Measurements from ENCODE around the gene GTF3A.

The GTF3A gene

DNA sequence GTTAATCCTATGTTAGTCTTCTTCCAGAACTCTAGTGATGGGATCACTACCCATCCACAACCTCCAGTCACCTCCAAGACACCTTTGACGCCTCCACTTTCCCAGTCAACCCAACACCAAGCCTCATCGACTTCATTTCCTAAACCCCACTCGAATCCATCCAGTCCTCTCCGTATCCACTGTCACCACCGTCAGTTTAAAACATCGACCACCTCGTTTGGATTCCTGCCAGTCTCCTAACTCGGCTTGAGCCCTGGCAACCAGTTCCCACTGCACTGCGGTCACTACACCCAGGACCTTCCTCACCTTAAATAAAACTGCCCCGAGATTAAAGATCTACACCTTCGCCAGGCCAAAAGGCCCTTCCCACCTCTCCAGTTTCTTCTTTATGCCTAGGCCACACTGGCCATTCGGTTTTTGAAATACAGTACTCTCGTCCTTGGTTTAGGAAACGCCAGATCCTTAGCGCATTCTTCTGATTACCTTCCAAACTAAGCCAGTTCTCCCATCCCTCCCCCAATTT lies 24.7 kb downstream of the GTF3A start:
- DNase-seq (ENCODE audit: low read depth) = no peak

DNA sequence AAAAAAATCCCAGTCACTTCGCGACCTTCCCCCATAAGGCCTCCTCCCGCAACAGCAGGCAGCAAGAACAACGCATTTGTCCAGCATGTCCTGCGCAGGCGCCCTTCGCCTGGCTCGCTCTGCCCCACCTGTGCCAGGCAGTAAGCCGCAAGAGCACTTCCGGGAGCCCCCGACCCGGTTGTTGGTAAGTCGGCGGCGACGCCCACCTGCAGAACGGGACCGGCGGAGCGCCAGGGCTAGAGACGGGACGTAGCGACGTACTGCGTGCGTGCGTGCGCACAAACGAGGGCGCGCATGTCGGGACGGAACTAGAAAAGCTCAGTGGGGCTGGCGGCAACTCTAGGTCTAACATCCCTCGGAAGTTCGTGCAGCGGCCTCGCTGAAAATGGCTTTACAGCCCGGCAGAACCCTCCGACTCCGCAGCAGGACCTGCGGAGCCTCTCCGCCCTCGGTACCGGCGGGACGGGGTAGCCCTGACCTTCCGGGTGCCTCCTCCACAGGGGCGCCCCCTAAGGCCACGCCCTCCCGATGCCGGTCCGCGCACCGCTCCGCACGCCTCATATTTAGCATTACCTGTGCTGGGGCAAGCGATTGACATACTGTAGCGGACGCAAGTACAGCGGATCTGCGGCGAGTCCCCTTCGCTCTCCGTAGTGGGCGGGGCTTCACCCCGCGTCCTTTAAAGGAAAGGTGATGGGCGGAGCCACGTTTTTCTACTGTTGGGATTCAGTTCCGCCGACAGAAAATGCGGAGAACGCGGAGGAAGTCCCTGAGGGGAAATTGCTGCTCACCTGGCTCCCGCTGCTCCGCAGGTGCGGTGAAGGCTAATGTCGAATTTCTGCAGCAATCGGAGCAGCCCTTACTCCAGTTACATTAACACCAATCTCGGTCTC lies 25.8 kb downstream of the GTF3A start, which contains the start of gene MTIF3:
Gene MTIF3, minus strand, starts transcription at position 629 of the 893 bp plus-strand sequence. CDS start 10,116 bp downstream, outside the sequence.
- DNase-seq (ENCODE audit: low read depth) = peak; percentile 42

DNA sequence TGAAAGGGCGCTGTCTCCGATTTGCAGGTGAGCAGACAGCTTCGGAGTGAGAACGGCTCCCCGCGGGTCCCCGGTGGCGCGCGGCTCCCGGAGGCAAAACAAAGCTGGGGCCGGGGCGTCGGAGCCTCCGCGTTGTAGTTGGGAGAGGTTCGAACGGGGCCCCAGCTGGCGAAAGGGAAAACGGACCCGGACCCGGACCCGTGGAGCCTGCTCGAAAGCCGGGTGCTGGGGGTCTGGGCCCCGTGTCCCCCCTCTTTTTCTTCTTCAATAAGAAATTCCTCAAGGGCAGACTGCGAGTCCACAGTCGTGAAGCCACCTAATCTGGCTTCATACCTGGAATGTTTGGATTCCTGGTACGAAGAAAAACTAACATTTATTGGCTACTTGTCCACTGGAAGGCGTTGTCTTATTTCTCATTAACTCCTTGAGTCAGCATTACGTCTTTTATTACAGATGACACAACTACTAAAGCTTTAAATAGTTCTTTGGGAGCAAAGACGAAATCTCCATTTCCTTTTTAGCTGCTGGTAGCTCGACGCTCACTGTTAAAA lies 26.6 kb downstream of the GTF3A start:
- no peak for DNase-seq (ENCODE audit: low read depth)

DNA sequence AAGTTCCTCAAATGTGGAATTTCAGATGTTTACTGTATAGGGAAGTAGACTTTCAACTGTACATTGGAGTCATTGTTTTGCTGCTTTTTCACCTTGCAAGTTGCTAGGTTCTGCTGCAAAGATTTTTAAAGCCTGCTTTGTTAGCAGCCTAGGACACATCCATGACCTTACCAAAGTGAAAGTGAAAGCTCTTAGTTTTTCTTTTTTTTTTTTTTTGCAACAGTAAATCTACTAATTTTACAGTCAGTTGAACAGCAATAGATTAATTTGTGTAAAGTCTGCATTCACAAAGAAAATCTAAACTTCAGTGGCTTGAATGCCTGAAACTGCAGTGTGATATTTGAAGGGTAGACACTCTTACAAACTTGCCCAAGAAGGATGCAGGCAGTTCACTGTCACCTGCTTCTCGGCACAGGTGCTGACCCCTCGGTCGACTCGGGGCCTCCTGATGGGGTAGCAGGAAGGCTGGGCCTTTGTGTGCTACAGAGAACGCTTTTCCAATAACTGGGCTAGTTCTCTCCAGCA lies 31.0 kb downstream of the GTF3A start:
- no peak for DNase-seq (ENCODE audit: low read depth)

DNA sequence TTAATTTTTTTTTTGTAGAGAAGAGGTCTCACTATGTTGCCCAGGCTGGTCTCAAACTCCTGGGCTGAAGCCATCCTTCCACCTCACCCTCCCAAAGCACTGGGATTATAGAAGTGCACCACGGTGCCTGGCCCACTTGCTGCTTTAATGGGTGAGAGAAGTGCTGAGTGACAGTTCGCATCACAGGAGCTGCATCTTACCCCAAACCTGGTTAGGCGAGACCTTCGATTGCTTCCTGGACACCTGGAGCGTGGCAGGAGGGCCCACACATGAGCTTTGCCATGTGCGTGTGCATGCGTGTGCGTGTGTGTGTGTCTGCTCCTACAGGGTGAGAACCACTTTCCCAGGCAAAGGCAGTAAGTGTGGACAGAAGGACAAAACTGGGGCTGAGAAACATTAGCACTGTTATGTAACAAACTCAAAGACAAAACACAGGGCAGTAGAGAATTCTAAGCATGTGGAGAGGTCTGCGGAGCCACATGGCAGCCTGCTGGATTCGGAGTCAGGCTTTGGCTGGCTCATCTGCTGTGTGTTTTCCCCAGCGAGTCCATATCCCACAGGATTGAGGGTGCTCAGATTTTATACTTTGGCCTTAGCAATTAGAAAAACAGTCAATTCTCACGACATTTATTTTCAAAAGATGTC lies 37.6 kb downstream of the GTF3A start:
- no peak for DNase-seq (ENCODE audit: low read depth)

DNA sequence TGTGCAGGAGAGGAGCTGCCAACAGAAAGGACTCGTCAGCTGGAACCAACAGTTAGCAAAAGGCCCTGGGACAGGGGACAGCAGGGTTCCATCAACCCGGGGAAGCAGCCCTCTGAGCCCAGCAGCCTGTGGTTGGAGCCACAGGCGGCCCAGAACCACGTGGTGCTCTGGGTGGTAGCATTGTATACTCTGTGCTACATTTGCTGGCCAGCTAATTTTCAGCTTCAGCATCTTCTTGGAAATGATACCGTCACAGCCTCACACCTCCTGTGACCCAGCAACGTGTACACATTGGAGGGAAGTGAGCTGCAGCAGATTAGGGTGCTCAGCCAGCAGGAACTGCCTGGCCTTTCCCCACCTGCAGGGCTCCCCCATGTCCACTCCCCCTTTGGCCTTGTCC lies 39.1 kb downstream of the GTF3A start:
- no peak for DNase-seq (ENCODE audit: low read depth)

DNA sequence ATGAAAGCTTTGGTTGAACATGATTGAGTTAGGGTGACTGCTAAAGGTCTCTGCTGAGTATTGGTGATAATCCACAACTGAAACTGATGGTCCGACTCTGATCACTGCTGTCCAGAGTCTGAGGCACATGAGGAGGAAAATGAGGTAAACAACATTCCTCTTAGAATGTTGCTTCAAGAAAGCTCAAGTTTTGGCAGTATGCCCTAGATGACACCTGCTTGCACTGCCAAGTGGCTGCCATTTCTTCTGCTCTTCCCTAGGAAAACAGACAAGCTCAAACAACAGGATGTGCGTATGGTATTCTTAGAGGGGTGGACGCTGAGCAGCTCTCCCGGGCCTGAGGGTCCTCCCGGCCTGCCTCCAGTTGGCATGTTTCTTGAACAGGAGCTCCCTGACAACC lies 41.2 kb downstream of the GTF3A start:
- no peak for DNase-seq (ENCODE audit: low read depth)

DNA sequence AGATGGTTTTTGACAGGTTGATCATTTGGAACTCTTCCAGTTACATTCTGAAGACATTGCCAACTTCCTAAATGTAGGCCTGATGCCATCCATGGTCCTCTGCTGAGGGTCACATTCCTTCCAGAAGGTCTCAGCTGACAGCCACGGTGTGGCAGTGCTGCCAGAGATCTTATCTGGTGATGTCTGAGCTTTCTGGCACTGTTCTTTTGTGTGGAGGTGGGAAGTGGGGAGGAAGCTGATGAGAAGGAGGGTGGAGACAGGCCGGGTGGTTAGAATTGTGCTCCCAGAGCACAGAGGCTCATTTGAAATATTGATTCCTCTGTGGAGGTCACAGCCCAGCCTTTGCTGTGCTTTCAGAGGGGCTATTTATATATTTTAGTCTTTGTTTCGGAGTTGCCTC lies 42.1 kb downstream of the GTF3A start:
- DNase-seq (ENCODE audit: low read depth) = no peak

DNA sequence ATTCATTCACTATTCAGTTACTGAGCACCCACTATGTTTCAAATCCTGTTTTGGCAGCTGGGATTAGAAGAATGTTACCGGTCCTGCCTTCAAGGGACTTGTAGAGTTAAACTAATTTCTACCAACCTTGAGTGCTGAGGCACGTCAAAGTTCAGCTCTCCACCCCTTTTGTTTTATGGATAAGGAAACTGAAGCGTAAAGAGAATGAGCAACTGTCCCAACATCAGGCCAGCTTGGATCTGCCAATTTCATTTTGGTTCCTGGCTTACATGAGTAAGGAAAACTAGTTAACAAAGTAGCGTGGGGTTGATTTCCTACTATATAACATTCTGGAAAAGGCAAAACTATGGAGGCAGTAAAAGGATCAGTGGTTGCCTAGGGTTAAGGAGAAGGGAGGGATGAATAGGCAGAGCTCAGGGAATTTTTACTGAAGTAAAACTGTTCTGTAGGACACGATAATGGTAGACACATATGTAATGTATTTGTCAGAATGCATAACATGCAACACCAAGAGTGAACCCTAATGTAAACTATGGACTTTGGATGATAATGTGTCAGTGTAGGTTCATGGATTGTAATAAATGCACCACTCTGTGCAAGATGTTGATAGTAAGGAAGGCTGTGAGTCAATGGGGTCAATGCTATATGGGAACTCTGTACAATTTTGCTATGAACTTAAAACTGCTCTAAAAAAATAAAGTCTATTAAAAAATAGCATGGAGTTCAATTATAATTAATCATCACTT lies 45.8 kb downstream of the GTF3A start:
- no peak for DNase-seq (ENCODE audit: low read depth)

DNA sequence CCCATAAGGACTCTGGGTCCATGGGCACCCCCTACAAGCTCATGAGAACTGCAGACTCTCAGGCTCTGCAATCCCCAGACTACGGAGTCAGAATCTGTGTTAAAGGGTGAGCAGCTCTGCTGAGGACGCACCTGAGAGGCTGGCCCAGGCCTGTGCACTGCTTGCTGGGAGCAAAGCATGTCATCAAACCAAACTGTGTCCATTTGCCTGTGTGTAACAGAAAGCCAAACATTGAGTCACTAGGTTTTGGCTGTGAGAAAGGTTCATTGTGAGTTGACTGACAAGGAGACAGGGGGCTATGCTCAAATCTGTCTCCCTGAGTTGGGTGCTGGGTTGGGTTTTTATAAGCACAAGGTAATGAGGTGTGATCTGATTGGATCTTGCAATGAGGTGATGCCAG lies 48.0 kb downstream of the GTF3A start:
- DNase-seq (ENCODE audit: low read depth) = no peak

DNA sequence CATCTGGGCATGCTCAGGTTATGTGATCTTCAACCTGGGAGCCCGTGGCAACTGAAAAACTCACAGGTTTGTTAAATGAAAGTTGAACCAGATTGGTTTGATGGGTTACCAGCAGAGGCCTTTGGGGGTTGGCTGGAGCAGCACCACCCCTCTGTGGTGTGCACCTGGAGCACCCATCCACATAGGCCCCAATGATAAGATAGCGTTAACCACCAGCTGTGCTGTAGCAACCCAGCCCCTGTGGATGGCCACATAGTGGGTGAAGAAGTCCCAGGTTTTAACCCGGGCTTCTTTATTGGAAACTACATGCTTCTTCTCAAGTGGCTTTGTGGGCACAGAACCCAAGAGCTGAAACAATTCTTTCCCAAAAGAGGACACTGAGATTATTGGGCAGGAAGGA lies 48.5 kb downstream of the GTF3A start:
- DNase-seq (ENCODE audit: low read depth) = no peak

DNA sequence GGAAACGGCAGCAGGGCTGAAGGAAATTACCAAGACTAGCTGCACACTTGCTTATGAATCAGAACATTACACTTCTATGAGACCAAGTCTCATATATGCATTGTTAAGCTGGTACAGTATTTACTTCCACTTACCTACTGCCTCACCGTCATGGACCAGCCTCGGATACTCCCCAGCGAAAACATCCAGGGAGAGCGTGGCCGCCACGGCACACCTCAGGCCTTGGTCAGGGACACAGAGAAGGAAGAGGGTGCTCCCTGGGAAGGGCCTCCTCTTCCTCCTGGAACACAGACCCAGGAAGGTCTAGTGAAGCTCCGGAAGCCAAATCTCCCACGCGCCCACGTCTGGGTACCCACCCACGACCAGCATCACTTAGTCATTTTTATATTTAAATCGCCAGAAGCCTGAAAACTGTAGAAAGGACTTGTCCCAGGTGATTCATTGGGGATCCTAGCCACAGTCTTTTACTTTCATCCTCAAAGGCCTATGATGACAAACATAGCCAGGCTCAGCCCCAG lies 50.4 kb downstream of the GTF3A start:
- no peak for DNase-seq (ENCODE audit: low read depth)

DNA sequence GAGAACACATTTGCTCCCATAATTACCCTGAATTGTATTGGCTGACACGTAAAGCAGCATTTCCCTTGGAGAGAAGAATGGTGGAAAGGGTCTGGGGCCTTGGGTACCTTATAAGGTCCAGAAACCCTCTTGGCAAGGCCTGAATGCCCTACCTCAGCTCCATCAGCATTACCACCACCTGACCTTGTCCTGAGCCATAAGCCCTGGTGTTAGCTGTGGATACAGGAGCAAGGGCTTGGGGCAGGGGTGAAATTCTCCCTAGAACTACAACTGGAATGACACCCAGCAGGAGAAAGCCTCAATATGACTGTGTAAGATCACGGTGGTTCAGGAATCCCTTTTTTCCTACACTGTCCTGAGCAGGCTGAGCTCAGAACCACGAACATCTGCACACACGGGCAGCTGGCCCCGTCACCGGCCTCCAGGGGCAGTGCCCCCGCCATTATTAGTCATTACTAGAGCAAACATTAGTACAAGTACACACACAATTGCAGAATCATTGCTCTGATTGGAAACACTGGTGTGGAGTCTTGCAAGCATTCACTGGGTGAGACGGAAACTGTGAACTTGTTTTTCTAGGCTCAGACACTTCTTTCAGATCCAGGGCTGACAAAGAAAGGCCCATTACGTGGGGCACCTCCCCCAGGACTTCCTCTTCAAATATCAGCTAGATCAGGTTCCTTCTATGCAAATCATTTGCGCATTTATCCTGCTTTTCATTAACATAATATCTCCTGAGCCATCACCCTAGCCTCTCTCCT lies 52.7 kb downstream of the GTF3A start:
- no peak for DNase-seq (ENCODE audit: low read depth)

DNA sequence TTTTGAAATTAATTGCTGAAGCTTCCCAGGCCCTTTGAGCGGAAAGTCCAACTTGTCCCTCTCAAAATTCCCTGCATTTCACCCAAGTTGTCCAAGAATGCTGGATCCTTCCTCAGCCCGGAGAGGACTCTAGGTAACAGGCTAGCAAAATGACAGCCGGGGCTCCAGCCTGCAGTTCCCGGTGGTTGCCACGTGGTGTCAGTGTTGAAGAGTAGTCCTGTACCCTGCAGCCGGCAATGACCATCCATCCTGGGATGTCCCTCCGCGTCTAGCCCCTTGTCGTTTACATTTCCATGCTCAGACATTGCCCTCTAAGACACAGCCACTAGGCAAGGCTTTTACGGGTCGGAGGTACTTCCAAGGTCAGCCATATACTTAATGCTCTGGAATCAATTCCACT lies 57.3 kb downstream of the GTF3A start:
- DNase-seq (ENCODE audit: low read depth) = no peak

DNA sequence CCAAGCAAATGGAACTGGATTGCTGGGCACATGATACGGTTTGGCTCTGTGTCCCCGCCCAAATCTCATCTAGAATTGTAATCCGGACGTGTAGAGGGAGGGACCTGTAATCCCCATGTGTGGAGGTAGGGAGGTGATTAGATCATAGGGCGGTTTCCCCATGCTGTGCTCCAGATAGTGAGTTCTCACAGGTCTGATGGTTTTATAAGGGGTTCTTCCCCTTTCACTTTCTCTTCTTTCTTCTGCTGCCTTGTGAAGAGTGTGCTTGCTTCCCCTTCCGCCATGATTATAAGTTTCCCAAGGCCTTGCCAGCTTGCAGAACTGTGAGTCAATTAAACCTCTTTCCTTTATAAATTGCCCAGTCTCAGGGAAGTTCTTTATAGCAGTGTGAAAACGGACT lies 58.6 kb downstream of the GTF3A start:
- no peak for DNase-seq (ENCODE audit: low read depth)

DNA sequence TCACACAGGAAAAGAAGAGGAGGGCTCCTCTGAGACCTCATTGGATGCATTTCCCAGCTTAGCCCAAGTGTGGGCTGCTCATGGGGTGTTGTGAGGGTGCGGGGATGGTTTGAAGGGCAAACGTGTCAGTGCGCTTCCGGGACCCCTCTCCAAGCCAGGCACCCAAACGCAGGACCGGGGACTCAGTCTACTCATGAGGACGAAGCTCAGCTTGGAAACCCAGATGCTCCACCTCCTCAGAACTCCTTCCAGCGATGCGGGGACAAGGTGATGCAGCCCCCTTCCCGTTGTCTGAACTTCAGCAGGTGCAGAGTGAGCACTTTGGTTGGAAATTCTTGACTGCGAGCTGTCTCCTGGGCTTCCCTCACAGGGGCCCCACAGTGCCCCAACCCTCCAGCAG lies 59.0 kb downstream of the GTF3A start:
- no peak for DNase-seq (ENCODE audit: low read depth)

All from HS-5 (cell line).